Embryonic facial prominence (tissue), 1 donor: ENCODE results near the gene FGF11.
A peak's percentile ranks its signal among the peaks of the same experiment; 100 is the strongest.

Source experiments
- DNase-seq: peaks from one replicate; pipeline ENCODE4 v3.0.0-alpha.2; 2016; ENCODE audit errors: extremely low spot score

The FGF11 gene

DNA sequence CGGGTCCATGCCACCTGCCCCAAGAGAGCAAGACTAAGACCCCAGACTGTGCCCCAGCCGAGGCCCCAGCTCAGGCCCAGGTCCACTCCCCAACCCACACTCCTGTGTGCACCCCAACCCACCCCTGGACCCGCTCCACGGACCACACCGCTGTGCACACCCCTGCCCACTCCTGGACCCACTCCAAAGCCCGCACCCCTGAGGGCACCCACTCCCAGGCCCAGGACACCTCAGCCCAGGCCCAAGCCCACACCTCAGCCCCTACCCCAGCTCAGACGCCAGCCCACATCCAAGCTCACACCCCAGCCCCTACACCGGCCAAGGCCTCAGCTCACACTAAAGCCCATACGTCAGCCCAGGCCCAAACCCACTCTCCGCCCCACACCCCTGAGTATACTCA, 9.6 kb upstream of the FGF11 start:
- DNase-seq = no peak

DNA sequence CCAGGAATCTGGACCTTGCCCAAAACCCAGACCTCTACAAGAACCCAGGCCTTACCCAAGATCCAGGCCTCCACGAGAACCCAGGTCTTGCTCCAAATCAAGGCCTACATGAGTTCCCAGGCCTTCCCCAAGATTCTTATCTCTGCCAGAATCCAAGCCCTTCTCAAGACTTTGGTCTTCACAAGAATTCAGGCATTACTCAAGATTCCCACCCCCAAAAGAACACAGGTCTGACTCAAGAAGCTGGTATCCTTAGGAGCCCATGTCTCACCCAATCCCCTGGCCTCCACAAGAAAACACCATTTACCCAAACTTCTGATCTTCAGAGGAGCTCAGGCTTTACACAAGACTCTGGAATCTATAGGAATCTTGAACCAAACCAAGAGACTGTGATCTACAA, 8.1 kb upstream of the FGF11 start:
- DNase-seq = no peak

DNA sequence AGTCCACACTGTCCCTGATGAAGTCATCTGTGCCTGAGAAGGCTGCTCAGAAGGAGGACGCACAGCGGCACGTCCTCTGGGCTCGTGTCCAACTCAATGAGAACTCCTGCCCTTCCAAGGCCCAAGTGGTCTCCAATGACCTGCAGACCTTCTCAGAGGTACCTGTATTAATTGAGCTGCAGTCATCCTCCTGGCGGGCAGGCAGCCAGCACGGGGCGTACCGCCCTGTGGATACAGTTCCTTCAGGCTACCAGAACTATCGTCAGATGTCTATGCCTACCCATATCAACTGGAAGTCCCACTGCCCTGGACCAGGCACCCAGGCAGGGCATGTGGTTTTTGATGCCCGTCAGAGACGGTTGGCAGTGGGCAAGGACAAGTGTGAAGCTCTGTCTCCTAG, 7.0 kb upstream of the FGF11 start:
- DNase-seq = no peak

DNA sequence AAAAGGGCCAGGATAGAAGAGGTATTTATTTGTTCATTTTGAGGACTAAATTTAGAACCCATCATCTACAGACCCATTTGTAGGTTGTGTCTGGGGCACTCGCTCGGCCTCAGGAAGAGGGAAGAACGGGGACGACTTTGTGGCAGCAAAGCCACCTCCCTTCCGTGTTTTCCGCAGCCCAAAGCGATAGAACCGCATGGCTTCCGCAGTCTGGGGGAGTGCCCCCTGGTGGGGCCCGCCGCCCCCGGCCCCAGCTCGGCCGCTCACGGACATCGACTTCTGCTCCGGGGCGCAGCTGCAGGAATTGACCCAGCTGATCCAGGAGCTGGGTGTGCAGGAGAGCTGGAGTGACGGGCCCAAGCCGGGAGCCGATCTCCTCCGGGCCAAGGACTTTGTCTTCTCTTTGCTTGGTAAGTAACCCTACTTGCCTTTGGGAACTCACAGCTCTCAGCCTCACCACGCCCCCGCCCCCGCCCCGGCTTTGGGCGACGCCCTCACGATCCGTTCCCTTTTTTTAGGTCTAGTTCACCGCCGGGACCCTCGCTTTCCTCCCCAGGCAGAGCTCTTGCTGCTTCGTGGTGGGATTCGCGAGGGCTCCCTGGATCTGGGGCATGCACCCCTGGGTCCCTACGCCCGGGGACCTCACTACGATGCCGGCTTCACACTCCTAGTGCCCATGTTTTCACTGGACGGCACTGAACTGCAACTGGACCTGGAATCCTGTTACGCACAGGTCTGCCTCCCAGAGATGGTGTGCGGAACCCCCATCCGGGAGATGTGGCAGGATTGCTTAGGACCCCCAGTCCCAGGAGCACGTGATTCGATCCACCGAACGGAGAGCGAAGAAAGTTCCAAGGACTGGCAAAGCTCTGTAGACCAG, 3.4 kb upstream of the FGF11 start:
- DNase-seq = no peak

DNA sequence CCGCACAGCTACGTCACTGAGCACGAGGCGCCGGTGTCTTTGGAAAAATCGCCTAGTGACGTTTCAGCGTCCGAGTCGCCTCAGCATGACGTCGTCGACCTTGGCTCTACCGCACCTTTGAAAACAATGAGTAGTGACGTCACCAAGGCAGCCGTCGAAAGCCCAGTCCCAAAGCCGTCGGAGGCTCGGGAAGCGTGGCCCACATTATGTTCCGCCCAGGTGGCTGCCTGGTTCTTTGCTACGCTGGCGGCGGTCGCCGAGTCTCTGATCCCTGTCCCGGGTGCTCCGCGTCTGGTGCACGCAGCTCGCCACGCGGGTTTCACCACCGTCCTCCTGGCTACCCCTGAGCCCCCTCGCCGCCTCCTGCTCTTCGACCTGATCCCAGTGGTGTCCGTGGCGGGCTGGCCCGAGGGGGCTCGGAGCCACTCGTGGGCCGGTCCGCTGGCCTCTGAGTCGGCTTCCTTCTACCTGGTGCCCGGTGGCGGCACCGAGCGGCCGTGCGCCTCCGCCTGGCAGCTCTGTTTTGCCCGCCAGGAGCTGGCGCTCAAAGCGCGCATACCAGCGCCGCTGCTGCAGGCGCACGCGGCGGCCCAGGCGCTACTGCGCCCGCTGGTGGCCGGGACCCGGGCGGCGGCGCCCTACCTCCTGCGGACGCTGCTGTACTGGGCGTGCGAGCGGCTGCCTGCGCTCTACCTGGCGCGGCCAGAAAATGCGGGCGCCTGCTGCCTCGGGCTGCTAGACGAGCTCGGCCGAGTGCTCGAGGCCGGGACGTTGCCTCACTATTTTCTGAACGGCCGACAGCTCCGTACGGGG, 2.5 kb upstream of the FGF11 start:
- peak; percentile 48 for DNase-seq

DNA sequence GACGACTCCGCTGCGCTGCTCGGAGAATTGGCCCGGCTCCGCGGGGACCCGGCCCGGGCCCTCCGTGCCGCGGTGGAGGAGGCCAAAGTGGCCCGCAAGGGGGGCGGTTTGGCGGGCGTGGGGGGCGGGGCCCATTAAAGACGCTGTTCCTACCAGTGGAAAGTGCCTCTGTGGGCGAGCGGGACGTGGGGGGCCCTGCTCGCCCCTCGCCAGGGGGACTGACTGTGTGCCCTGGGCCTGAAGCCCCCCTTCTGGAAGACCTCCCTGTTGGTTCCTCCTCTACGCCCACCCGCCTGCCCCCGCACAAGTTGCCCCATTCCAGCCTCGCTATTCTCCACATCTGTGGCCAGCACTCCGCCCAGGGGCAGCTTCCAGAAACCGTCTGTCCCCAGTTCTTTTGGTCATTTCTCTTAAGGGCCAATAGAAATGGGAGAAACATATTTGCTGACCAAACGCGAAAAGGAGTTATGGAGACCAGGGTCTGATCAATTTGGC, 1.9 kb upstream of the FGF11 start:
- DNase-seq = no peak

DNA sequence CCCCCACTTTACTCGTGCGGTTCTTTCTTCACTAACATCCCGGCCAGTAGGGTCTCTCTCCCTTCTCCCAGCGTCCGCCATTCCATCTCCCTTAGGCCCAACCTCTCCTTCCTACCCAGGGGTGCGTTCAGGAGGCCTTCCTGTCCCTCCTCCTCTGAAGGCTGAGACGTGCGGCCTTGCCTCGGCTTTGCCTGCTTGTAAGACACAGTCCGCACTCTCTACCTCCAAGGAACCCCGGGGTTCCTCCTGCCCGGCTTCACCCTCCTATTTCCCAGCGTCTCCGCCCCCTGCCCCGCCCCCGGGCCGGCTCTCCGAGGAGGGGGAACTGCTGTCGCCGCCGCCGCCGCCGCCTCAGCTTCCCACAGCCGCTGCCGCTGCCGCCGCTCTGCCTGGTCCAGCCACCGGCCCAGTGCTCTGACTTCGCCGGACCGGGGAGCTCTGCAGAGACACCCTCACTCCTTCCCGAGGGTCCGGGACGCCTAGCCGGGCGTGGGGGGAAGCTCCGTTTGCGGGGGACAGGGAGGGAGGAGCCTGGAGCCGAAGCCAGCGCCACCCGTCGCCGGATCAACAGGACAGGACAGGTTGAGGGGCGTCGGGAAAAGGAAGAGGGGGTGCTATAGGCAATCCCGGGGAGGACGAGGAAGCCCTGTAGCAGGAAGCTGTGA, 1.2 kb upstream of the FGF11 start:
- DNase-seq = no peak

DNA sequence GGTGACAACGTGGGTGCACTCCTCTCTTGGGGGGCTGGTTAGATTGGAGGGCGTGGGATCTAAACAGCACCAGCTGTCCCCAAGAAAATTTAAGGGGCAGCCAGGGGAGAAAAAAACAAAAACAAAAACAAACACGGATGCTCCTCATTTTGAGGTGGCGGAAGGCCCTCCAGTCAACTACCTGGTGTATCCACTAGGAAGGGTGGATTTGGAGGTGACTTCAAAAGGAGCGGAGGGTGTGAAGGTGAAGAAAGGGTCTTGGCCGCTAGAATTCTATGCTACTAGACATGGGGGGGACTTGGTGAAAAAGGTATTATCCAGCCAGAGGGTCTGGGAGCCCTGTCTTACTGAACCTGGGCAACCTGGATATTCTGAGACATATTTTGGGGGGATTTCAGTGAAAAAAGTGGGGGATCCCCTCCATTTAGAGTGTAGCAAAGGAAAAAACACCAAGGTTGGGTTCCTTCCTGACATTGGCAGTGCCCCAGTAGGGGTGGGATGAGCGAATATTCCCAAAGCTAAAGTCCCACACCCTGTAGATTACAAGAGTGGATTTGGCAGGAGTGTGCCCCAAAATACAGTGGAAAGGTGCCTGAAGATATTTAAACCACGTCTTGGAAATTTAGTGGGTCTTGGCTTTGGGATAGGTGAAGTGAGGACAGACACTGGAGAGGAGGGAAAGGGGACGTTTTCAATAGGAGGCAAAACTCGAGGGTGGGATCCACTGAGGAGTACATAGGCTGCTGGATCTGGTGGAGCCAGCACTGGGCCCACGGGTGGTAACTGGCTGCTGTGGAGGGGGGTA, 454 bp upstream of the FGF11 start:
- no peak for DNase-seq

DNA sequence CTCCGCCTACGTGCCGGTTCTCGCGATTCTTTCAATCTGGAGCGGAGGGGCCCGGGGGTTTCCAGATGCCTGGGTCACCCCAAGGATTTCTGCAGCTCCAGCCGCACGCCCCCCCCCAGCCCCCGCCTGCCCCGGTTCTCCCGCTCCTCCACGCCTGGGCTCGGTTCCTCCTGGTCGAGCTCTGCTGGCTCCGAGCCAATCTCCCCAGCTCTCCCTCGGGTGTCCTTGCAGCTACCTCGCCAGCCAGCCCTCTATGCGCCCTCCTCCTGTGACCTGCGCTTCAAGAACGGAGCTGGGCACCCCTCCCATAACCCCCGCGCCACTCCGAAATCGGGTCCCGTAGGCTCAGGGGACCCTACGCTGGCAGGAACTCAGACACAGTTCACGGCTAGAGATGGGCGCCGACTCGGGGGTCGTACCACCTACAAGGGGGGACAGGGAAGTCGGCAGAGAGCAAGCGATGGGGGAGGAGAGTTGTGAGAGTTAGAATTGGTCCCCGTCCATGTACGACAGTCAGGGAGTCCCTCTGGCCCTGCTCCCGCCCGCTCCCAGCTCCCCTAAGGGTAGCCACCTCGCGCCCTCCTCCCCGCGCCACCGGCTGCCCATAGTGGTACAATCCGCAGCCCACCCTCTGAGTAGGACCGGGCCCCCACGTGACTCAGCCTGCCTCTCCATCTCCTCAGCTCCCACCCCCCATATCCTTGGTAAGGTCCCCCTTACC, 961 bp downstream of the FGF11 start:
- DNase-seq = peak; percentile 43

DNA sequence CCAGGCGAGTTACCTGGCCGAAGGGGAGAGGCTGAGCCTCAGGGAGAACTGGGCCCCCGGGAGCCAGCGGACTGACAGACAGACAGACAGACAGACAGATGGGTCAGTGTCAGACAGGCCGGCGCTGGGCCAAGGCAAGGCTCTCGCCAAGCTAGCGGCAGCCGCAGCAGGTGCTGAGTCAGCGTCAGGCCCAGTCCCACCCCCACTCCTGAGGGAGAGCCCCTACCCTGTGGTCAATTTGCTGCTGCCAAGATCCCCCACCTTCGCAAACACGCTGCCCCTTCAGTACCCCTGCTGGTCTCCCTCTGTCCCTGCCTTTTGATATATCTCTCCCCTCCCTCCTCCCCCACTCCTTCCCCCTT, 1.5 kb downstream of the FGF11 start:
- peak; percentile 46 for DNase-seq

DNA sequence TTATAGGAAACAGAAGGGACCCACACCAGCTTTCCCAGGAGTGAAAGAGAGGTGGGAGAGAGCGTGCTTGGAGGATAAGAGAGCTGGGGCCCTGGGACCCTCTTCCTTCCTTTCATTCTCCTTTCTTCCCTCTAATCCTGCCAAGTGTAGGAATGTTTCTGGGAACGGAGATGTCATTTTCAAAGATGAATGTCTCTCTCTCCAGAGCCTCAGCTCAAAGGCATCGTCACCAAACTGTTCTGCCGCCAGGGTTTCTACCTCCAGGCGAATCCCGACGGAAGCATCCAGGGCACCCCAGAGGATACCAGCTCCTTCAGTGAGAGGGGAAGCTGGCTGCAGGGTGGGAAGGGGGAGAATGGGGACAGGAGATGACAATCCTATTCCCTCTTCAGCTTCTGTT, 2.0 kb downstream of the FGF11 start:
- no peak for DNase-seq

DNA sequence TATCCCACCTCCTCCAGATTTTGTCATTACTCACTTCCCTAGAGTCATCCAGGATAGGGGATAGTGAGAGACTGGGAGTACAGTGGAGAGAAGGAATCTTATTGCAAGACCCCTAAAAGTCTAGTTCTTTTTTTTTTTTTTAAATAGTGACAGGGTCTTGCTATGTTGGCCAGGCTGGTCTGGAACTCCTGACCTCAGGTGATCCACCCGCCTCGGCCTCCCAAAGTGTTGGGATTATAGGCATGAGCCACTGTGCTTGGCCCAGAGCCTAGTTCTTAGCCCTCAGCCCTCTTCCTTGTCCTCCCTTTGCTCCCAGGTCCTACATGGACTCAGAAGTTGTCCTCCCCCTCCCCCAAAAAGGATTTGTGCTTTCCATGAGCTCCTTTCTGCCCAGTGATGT, 2.8 kb downstream of the FGF11 start:
- no peak for DNase-seq

DNA sequence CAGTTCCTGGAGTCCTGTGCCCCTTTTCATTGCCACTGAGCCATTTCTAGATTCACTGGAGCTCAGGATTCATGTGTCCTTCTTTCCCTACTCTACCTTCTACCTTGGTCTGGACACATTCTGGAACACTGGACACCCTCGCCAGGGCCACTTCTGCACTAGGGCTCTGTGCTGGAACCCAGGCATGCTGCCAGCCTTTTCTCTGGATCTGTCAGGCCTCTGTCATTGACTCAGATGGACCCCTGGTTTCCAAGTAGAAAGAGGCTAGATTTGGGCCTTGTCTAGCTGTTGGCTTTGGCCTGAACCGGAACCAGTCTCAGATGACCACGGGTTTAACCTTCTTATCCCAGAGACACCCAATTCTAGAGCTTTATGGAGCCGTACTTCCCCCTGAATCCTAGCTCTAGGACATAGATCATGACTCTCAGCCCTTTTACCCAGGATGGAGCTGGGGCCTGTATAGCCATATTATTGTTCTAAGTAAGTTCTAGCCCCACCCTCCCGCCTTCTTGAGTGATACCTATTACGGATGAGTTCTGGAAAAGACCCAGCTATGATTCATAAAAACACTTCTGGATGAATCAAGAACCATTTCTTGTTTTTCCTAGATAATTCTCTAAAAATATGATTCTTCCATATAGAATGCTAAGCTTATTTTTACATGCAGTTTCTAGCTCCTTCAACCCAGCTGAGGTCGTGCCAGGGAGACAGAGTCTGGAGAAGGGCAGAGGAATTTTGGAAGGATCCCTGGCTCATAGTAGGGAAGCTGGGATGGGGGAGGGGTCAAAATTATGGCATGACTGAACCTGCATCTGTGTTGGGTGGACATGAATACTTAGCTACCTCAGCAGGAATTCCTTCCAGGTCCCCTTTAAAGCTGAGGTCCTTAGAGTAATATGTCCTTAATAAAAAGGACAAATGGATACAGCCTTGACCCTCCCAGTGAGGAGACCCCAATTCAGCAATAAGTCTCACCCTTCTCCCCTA, 4.5 kb downstream of the FGF11 start:
- no peak for DNase-seq

DNA sequence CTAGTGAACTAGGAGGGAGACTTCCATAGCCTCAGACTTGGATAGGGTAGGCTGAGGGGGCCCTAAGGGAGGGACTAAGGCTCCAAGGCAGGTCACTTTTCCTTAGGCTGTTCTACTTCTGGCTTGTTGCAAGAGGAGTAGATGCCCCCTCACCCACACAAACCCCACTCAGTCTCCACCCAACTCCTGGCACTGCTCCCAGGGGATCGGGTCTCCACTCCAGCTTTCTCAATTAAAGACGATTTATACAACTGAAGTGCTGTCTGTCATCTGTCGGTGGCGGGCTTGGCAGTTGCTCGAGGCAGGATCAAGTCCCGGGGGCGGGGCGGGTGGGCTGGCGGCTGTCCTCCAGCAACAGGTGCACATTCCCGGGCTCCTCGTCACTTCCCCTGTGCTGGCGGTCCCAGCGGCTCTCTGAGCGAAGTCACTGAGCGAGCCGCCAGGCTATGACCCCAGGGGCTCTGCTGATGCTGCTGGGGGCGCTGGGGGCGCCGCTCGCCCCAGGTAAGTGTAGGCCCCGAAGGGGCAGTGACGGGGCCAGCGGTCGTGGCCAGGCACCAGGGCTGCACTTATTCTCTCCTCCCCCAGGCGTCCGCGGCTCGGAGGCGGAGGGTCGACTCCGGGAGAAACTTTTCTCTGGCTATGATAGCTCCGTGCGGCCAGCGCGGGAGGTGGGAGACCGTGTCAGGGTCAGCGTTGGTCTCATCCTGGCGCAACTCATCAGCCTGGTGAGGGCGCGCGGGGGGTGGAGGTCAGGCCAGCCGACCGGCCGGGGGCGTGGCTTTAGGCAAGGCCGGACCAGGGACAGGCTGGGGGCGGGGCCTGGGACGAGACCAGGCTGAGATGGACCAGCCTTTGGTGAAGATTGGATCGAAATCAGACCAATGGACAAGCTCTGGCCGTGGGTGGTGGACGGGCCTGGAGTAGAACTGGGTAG, 5.6 kb downstream of the FGF11 start, which contains the start of gene CHRNB1:
Gene CHRNB1, plus strand, starts transcription at position 380 of the 937 bp plus-strand sequence. Its CDS starts 67 bp downstream, at position 447.
- no peak for DNase-seq

DNA sequence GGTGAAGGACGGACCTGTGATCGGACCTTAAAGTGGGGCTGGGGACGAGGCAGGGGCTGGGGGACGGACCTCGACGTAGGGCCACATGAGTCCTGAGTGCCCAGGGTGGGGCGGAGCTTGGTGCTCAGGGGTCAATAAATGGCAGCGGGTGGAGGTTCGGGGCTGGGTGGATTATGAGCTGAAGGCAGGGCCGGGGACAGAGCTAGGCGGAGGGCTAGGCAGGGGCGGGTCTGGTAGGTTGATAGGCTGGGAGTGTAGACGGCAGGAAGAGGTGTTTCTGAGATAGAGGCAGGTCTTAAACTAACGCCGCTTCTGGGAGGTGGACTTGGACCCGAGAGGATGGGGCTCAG, 6.3 kb downstream of the FGF11 start:
- DNase-seq = no peak

DNA sequence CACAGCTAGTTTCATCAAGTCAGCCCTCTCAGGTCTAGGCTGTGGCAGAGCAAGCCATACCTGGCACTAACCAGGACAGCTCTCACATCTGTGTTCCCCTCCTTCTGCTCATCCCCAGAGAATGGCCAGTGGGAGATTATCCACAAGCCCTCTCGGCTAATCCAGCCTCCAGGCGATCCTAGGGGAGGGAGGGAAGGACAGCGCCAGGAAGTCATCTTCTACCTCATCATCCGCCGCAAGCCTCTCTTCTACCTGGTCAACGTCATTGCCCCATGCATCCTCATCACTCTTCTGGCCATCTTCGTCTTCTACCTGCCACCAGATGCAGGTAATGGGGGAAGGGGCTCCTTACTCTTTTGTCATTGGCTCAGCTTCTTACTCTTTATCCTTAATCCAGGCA, 9.1 kb downstream of the FGF11 start:
- DNase-seq = no peak

DNA sequence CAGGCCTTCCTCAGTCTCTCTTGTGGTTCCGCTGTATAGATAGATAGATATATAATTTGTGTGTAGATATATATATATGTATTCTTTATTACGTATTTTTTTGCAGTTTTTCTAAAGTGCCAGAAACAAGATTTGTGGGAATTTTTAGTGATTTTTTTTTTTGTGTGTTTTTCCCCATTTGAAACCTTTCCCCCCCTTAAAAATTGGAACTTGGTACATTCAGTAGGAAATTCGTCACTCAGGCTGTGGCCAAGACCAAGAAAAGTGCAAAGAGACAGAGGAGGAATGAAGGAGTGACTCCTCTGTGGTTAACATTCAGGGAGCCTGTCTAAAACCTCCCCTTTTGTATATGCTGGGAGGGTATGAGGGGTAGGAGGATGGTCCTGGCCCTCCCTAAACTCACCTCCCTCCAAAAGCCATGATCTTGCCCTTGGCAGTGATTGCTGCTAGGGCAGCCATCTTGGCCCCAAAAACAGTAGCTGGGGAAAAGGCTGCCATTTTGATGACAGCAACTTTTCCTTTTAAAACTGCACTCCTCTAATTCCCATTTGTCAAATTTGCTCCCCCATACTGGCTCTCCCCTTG, 20.7 kb downstream of the FGF11 start:
- no peak for DNase-seq
